ENCODE results near the gene TTBK2.

GRCh38 chr15:42845581-42845980, 75.0 kb downstream of the TTBK2 start:
- TF ChIP-seq POLR2AphosphoS5 (IDR thresholded peaks at IDR 0.05), result no peak
- no peak for TF ChIP-seq POLR2A (IDR thresholded peaks at IDR 0.05)
- no peak for TF ChIP-seq CTCF (IDR thresholded peaks at IDR 0.05)
- TF ChIP-seq EP300 (IDR thresholded peaks at IDR 0.05; ENCODE audit: low read depth), result no peak

Data from transverse colon (tissue), 4 donors.